Body of pancreas (tissue), 4 donors: Measurements from ENCODE around the gene KRT84. TPM values are rescaled to one million over a fixed set of nuclear protein-coding genes. Genes with fewer than 3 reads are reported as not detected.
A peak's percentile ranks its signal among the peaks of the same experiment; 100 is the strongest.

ENCODE experiments used
- ATAC-seq: fragments of 150-250 bp; one replicate; pipeline ENCODE4 v1.9.1; 2016
- DNase-seq, 4 donors: peaks; one replicate each; pipeline ENCODE4 v3.0.0-alpha.2; 2019
- H3K27ac ChIP-seq, 4 donors: fragments of 200-600 bp; sonication (generic); 1 replicate in 3 of 4; 2 replicates in 1 of 4; pipeline versions ENCODE4 v1.5.1 to v1.6.1; 2016 to 2019; ENCODE audit warnings: mild to moderate bottlenecking in 1 of 4, mixed read lengths in 1 of 4, moderate library complexity in 1 of 4
- H3K27me3 ChIP-seq, 2 donors: fragments of 200-600 bp; sonication (generic); one replicate each; pipeline ENCODE4 v1.6.0; 2016; ENCODE audit warnings: mild to moderate bottlenecking in 1 of 2
- H3K36me3 ChIP-seq, 2 donors: fragments of 200-600 bp; sonication (generic); replicated peaks in 1 of 2; 2 replicates each; pipeline ENCODE4 v1.5.1; 2016; ENCODE audit warnings: low read depth in 2 of 2; ENCODE audit not compliant: insufficient read depth in 1 of 2
- H3K4me1 ChIP-seq: fragments of 200-600 bp; sonication (generic); one replicate; pipeline ENCODE4 v1.6.0; 2016
- H3K4me3 ChIP-seq, 2 donors: fragments of 200-600 bp; sonication (generic); 1 replicate in 1 of 2; 2 replicates in 1 of 2; pipeline ENCODE4 v1.5.1; 2016 to 2019
- H3K9me3 ChIP-seq, 3 donors: fragments of 200-600 bp; sonication (generic); 1 replicate in 2 of 3; 2 replicates in 1 of 3; pipeline ENCODE4 v1.5.1; 2016
- CTCF ChIP-seq, 7 experiments: fragments of 450-650 bp in 4 of 7; fragments of 200-600 bp in 3 of 7; sonication (generic) in 3 of 7; IDR thresholded peaks; one replicate each; pipeline ENCODE4 v1.5.1; 2016 to 2019; ENCODE audit warnings: antibody characterized with exemption in 7 of 7
- POLR2A ChIP-seq, 3 donors: fragments of 450-650 bp; IDR thresholded peaks; one replicate each; pipeline ENCODE4 v1.6.1; 2016; ENCODE audit warnings: antibody characterized with exemption in 3 of 3, mild to moderate bottlenecking in 2 of 3
- WGBS, 2 donors: methylation state at CpG; one replicate each; pipeline ENCODE4 v1.1.5; 2017; 5-methylcytosine and 5-hydroxymethylcytosine counted together
- intact Hi-C: fragments of 100-400 bp; cut with DNase I; formaldehyde crosslinking; loops from one replicate; pipeline ENCODE4 v1.15.1; 2023
- total RNA-seq, 2 donors: library from RNA; depleted of rRNA; stranded (reverse); fragments of >200 nt; gene quantifications; one replicate each; pipeline ENCODE4 v1.1.0, GENCODE V29; 2016

The KRT84 gene
- total RNA-seq, 2 donors from 2014 or later, result not detected

DNA sequence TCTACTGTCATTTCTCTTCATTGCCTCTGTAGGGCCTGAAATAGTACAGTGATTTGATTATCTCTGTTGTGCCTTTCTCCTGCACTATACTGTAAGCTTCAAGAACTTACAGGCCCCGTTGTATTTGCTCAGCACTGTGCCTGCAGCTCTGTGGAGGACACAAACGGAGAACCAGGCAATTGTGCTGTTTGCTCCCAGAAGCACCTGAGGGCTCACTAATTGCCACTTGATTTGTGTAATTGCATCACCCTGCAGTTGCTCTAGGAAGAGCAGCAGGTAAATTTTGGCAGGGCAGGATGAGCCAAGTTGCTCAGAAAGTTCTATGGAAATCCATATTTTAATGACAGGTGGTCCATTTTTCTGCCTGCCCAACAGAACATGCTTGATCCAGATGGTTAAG, 32.3 kb upstream of the KRT84 start:
- Histone ChIP-seq H3K27me3 (no peaks in the 10 kb centered on the region), H3K4me1 (no peaks in the 10 kb centered on the region), H3K4me3 (no peak overlapping the region), H3K36me3 (no peaks in the 10 kb centered on the region), H3K9me3 (no peaks in the 10 kb centered on the region), H3K27ac (no peak overlapping the region)
- no peak for TF ChIP-seq CTCF (IDR thresholded peaks at IDR 0.05)
- no peak for TF ChIP-seq POLR2A (IDR thresholded peaks at IDR 0.05)
- no peak for DNase-seq
- ATAC-seq, result no peak
- intact Hi-C loops, result no loop called here
- WGBS, 2 donors, result 76 to 93% methylated on average over 2 of the region's 2 CpGs

DNA sequence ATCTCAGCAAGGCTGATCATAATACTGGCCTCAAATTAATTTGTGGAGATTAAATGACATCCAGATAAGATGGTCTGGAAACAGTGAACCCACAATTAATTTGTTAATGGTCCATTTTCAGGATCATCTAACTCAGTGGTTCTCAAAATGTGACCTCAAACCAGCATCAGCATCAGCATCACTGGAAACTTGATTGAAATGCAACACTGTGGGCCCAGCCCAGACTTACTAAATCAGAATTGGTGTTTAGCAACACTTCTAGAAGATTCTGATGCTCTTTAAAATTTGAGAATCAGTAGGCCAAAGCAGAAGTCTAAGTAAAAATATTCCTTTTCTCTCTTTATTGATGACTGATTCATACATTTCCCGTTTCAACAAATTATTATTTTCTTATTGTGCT, 31.3 kb upstream of the KRT84 start:
- WGBS, 2 donors, result 77 to 92% methylated on average over 1 of the region's 1 CpG
- DNase-seq, result no peak
- Histone ChIP-seq H3K4me3 (no peak overlapping the region), H3K9me3 (no peaks in the 10 kb centered on the region), H3K4me1 (no peaks in the 10 kb centered on the region), H3K27ac (no peak overlapping the region), H3K27me3 (no peaks in the 10 kb centered on the region), H3K36me3 (no peaks in the 10 kb centered on the region)
- intact Hi-C loops, result no loop called here
- no peak for ATAC-seq
- TF ChIP-seq CTCF (IDR thresholded peaks at IDR 0.05) (no peak), POLR2A (IDR thresholded peaks at IDR 0.05) (no peak)

DNA sequence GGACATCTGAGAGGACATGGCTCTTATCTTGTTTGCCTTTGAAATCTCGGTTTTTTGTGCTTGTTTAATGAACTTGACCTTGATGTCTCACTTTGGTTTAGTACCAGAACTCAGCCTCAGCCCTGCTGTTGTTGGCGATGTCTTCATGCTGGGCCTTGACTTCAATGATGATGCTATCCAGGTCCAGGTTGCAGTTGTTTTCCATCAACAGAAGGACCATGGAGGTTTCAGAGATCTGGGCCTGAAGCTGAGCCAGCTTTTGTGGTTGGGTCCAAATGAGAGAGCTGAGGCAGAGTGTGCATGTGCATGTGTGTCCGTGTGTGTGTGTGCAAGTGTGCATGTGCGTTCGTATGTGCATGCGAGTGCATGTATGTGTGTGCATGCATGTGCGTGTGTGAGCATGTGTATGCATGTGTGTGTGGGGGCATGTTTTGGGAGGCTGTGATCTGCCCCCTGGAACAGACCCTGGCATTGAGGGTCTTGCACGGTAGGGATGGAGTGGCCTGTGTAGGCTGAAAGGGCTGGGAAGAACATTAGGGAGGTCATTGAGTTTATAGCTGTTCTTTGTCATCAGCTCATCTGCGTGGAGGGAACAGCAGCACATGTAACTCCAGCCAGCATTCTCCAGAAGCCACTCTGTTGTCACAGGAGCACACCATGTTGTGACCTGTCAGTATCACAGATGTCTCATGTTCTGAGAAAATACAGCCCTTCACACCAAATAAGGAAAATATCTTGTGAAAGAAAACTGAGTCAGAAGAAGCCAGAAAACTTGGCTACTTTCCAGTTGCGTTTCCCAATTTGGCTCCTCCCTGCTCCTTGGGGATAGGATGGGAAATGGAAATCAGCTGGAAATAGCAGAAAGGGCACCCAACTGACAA, 30.7 kb upstream of the KRT84 start:
- Histone ChIP-seq H3K9me3 (no peaks in the 10 kb centered on the region), H3K36me3 (no peaks in the 10 kb centered on the region), H3K27ac (no peak overlapping the region), H3K27me3 (no peaks in the 10 kb centered on the region), H3K4me1 (no peaks in the 10 kb centered on the region), H3K4me3 (no peak overlapping the region)
- TF ChIP-seq CTCF (IDR thresholded peaks at IDR 0.05) (no peak), POLR2A (IDR thresholded peaks at IDR 0.05) (no peak)
- intact Hi-C loops, result no loop called here
- ATAC-seq (peak; percentile 71), DNase-seq (peak; percentile 19 to 57 (median 28))
- WGBS, 2 donors, result 43 to 65% methylated on average over 6 to 10 of the region's 10 CpGs

DNA sequence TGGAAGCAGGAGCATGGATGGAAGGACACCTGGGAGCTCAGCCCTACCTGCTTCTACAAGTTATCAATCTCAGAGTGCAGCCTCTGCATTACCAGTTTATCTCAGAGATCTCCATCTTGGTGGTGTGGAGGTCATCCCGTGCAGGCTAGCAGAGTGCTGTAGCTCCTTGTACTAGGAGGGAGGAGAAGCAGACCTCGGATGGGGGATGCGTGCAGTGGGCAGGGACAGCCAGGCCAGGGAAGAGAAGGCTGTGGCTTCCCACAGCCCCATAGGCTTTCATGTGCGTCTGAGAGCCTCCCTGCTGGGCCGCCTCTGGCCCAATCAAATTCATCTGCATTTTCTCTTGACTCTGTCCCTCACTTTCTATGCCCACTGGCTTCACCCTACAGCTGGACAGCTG, 29.5 kb upstream of the KRT84 start:
- no peak for TF ChIP-seq CTCF (IDR thresholded peaks at IDR 0.05)
- no peak for TF ChIP-seq POLR2A (IDR thresholded peaks at IDR 0.05)
- no peaks in the 10 kb centered on the region for H3K27me3 ChIP-seq
- DNase-seq (no peak), ATAC-seq (no peak)
- H3K4me1 ChIP-seq, result no peaks in the 10 kb centered on the region
- H3K27ac ChIP-seq, result no peak overlapping the region
- H3K4me3 ChIP-seq, result no peak overlapping the region
- H3K36me3 ChIP-seq, result no peaks in the 10 kb centered on the region
- WGBS, 2 donors, result 75 to 76% methylated on average over 4 to 5 of the region's 5 CpGs
- intact Hi-C loops, result no loop called here
- H3K9me3 ChIP-seq, result no peaks in the 10 kb centered on the region
